Occipital lobe (tissue), 3 donors: ENCODE data around the gene RRP1. TPM values are rescaled to one million over a fixed set of nuclear protein-coding genes. Genes with fewer than 3 reads are reported as not detected.
"Not testable (repeated sequence)": the region's sequence is repeated elsewhere in the genome, so short reads cannot be mapped to it uniquely, and the experiment has no call there.

ENCODE experiments used
- DNase-seq: peaks from one replicate; lab custom pipeline; 2025; lab: John Stamatoyannopoulos, UW
- small RNA-seq: library from RNA; depleted of rRNA; stranded (forward); fragments of <200 nt; gene quantifications from one replicate; pipeline ENCODE3, GENCODE V24; 2014
- total RNA-seq: library from RNA; depleted of rRNA; stranded (reverse); fragments of >200 nt; gene quantifications from one replicate; pipeline ENCODE4 v1.2.3, GENCODE V29; 2014

The RRP1 gene
- total RNA-seq, 1 donor from 2014 or later: 14.0 TPM

DNA sequence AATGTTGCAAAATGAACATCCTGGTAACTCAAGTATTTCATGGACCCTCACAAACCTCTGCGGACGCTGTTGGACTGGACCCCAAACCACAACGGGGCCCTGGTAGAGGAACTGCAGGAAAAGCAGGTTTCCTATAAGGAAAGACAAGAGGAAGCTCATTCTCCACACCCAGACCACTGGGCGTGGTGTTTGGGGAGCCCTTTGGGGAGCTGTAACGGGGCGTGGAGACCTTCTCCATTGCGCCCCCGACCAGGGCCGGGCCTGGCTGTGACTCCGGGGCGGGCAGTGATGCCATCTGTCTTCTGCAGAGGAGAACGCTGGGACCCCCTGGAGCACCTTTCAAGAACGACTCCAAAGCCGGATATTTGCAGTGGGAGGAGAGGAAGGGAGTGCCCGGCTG, 45.7 kb downstream of the RRP1 start:
- no peak for DNase-seq

GRCh38 chr21:43835861-43836260, 46.5 kb downstream of the RRP1 start:
- DNase-seq: no peak

DNA sequence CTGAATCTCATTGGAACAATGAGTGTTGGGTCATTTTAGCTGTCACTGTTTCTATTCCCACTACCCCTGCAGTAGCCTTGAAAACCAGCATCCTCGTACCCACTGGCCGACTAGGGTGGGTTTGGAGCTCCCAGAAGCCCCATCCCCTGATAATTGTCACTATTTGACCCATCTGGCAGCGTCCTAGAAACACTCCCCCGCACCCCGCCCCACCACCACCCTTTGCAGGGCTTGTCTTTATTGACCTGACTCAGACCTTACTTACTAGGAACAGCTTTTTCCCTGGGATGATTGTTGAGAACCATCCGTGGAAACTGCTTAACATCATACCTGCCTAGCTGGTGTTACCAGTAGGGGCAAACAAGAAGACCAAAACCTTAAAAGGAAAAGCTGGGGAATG, 47.2 kb downstream of the RRP1 start:
- no peak for DNase-seq

- no peak for DNase-seq
These were observed 50.9 kb downstream of the RRP1 start for GRCh38 chr21:43840259-43840658.

DNA sequence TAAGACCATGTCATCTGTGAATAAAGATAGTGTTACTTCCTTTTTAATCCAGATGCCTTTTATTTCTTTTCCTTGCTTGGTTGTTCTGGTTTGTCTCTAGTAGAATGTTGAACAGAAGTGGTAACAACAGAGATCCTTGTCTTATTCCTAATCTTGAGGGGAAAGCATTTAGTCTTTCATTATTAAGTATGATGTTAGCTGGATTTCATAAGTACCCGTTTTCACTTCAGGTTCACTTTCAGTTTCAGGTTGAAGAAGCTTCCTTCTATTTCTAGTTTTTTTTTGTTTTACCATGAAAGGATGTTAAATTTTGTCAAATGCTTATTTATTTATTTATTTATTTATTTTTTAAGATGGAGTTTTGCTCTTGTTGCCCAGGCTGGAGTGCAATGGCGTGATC, 53.4 kb downstream of the RRP1 start:
- DNase-seq: no peak

GRCh38 chr21:43844906-43845305, 55.5 kb downstream of the RRP1 start:
- DNase-seq: not testable (repeated sequence)

DNA sequence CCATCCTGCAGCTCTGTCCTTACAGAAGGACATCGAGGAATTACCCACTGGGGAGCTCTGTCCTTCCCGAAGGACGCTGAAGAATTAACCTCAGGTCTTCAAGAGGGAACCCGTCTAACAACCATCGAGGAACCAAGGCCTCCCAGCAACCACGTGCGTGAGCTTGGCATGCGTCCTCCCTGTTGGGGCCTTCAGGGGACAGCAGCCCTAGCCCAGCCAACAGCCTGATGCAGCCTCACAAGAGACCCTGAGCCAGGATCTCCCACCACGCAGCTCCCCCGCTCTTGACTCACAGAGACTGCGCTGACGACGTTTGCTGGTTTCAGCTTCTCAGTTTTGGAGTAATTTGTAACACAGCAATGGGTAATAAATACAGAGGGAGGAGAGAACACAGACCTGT, 56.0 kb downstream of the RRP1 start:
- no peak for DNase-seq

- DNase-seq: no peak
These were observed 57.1 kb downstream of the RRP1 start for GRCh38 chr21:43846430-43846829.

- no peak for DNase-seq
These were observed 57.9 kb downstream of the RRP1 start for GRCh38 chr21:43847301-43847700.

DNA sequence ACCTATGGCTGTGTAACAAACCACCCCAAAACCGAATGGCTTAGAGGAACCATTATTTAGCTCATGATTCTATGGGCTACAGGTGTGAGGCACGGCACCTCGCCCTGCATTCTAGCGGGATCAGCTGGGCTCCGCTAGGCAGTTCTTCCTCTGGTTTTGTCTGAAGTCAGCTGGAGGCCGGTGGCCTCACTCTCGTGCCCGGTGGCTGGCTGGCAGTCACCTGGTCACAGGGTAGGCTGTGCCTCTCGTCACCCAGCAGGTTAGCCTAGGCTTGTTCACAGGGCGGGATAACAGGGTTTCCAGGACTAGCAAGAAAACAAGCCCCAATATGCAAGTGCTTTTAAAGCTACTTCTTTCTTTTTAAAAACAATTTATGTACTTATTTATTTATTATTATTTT, 59.4 kb downstream of the RRP1 start:
- no peak for DNase-seq

DNA sequence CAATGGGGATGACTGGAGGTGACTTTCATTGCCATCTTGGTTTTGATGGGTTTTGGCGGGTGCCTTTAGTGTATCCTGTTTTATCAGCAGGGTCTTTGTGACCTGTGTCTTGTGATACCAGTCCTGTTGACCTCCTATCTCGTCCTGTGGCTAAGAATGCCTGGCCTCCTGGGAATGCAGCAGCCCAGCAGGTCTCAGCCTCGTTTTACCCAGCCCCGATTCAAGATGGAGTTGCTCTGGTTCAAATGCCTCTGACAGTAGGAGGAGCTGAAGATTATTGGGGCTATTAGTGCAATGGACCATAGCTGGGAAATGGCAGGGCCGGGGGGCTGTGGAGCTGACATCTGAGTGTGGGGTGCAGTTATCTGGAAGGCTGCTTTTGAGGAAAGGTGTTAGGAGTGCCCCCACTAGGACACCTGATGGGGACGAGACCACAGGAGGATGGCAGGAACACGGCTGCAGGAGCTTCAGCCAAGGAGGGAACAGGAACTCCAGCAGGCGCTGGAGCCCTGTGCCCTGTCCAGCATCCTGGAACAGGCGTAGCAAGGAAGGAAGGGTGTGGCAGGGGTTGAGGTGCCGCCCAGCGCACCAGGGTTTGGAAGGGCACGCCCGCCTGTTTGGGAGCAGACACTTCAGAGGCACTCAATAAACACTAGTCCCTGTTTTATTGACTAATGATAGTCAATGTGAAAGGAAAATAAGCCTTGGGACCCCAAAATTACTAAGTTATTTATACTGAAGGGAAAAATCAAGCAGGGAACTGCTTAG, 60.3 kb downstream of the RRP1 start:
- no peak for DNase-seq

GRCh38 chr21:43850728-43851295, 61.4 kb downstream of the RRP1 start:
- no peak for DNase-seq

- DNase-seq: no peak
These were observed 62.2 kb downstream of the RRP1 start for GRCh38 chr21:43851593-43851992.

DNA sequence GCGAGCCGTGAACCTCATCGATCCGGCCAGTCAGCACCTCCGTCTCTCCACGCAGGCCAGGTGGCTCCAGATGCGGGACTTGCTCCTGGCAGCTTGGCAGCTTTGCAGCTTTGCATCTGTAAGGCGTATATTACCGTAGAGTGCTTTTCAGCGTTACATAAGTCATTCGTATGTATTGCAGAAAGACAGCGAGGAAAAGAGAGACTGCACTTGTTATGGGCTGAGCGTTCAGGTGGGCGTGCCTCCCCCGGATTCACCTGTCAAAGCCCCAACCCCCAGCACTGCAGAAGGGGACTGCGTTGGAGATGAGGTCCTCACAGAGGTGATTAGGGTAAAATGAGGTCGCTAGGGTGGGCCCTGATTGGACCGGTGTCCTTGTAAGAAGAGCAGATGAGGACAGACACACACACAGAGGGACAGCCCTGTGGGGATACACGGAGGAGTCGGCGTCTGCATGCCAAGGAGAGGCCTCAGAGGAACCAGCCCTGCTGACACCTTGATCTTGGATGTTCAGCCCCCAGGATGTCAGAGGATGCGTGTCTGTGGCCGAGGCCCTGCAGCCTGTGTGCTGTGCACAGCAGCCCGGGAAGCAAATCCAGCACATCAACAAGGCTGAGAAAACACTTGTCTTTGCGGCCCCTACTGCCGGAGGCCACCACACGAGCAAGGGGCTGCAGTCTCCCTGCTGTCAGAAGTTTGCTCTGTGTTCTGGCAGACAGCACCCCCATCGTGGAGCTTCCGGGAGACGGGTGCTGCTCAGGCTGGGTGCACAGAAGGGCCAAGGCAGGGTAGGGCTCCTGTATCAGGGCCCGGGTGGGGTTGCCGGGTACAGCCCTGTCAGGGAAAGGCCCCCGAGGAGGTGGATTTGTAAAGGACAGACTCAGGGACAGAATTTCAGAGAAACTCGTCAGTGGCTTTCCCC, 64.7 kb downstream of the RRP1 start:
- DNase-seq: no peak

Small RNA genes lying within 50 kb of the gene (small RNA-seq; reads per million reads assigned to genes)
- gene AP001052.1: not detected

Other genes with a start within 250 kb of the RRP1 start
- 3.9 TPM for gene HSF2BP, start 130.1 kb upstream of the RRP1 start, total RNA-seq
- 24.0 TPM for gene RRP1B, start 130.0 kb upstream of the RRP1 start, total RNA-seq
- gene PDXK, start 70.4 kb upstream of the RRP1 start, total RNA-seq: 31.4 TPM
- 7.5 TPM for gene CSTB, start 13.3 kb upstream of the RRP1 start, total RNA-seq
- gene AGPAT3, start 75.6 kb downstream of the RRP1 start, total RNA-seq: 34.9 TPM
- gene TRAPPC10, start 222.7 kb downstream of the RRP1 start, total RNA-seq: 23.1 TPM